ENCODE data around the gene DCDC2C.

DCDC2C gene

GRCh38 chr2:3742743-3743508 is 39.6 kb downstream of the DCDC2C start:
- FAIRE-seq (no peak), DNase-seq (ENCODE audit: low spot score) (no peak)

- FAIRE-seq = no peak
Observed at GRCh38 chr2:3743951-3744555, 40.7 kb downstream of the DCDC2C start.

GRCh38 chr2:3745920-3746319 is 42.5 kb downstream of the DCDC2C start:
- FAIRE-seq (no peak), DNase-seq (ENCODE audit: low spot score) (no peak)

More at GRCh38 chr2:3743951-3744555, 40.7 kb downstream of the DCDC2C start:
- DNase-seq (ENCODE audit: low spot score) = no peak

DNA sequence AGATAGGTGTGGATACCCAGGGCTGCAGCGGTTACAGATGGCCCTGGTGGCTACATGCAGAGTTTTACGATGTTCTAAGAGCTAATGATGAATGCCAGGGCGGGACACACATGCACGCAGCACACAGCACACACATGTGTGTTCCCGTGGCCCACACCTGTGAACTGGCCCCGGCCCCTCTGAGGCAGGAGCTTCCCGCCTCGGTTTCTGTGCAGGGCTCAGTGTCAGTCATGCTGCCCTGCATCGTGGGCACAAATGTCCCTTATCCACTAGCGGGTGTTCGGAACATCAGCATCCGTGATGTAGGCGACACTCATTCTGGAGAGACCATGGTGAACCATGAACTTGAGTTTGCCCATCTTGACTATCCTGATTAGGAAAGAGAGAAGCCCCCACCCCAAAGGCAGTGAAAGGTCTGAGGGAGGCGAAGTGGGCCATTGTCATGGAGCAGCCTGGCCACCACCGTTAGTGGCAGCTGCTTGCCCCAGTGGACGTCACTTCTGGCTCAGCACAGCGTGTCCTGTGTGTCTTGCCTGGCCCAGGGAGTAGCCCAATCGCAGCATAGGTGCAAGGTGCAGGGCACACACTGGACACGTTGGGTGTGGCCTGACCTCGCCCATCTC is 43.8 kb downstream of the DCDC2C start:
- no peak for DNase-seq (ENCODE audit: low spot score)
- FAIRE-seq = no peak

GRCh38 chr2:3747826-3748225 is 44.5 kb downstream of the DCDC2C start:
- FAIRE-seq (no peak), DNase-seq (ENCODE audit: low spot score) (no peak)

- no peak for FAIRE-seq
- no peak for DNase-seq (ENCODE audit: low spot score)
Observed at GRCh38 chr2:3749201-3749600, 45.8 kb downstream of the DCDC2C start.

GRCh38 chr2:3751251-3751650 is 47.9 kb downstream of the DCDC2C start:
- no peak for FAIRE-seq

GRCh38 chr2:3751806-3752205 is 48.4 kb downstream of the DCDC2C start:
- no peak for FAIRE-seq
- no peak for DNase-seq (ENCODE audit: low spot score)

More at GRCh38 chr2:3751251-3751650, 47.9 kb downstream of the DCDC2C start:
- no peak for DNase-seq (ENCODE audit: low spot score)

GRCh38 chr2:3752376-3752775 is 49.0 kb downstream of the DCDC2C start:
- DNase-seq (ENCODE audit: low spot score) (no peak), FAIRE-seq (no peak)

GRCh38 chr2:3753561-3753960 is 50.2 kb downstream of the DCDC2C start:
- DNase-seq (ENCODE audit: low spot score) (no peak), FAIRE-seq (no peak)

- DNase-seq (ENCODE audit: low spot score) (no peak), FAIRE-seq (no peak)
Observed at GRCh38 chr2:3754280-3754679, 50.9 kb downstream of the DCDC2C start.

- FAIRE-seq (no peak), DNase-seq (ENCODE audit: low spot score) (no peak)
Observed at GRCh38 chr2:3754795-3755194, 51.4 kb downstream of the DCDC2C start.

DNA sequence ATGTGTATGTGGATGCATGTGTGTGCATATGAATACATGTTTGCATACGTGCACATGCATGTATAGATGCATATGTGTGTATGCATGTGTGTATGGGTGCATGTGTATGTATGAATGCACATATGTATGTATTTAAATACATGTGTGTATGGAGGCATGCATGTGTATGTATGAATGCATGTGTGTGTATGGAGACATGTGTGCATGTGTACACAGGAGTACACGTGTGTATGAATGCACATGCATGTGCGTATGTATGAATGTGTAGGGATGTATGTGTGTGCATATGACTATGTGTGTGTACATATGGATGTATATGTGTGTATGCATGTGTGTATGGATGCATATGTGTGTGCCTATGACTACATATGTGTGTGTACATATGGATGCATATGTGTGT is 51.9 kb downstream of the DCDC2C start:
- FAIRE-seq = peak; percentile 98

GRCh38 chr2:3756306-3756705 is 52.9 kb downstream of the DCDC2C start:
- FAIRE-seq = no peak
- no peak for DNase-seq (ENCODE audit: low spot score)

More for the DNA sequence above, 51.9 kb downstream of the DCDC2C start:
- no peak for DNase-seq (ENCODE audit: low spot score)

- peak; percentile 24 for DNase-seq (ENCODE audit: low spot score)
- no peak for FAIRE-seq
Observed at GRCh38 chr2:3758906-3759305, 55.5 kb downstream of the DCDC2C start.

- DNase-seq (ENCODE audit: low spot score) = peak; percentile 45
- FAIRE-seq = no peak
Observed at GRCh38 chr2:3759331-3759730, 56.0 kb downstream of the DCDC2C start.

- DNase-seq (ENCODE audit: low spot score) (no peak), FAIRE-seq (no peak)
Observed at GRCh38 chr2:3759761-3760160, 56.4 kb downstream of the DCDC2C start.

GRCh38 chr2:3761272-3761671 is 57.9 kb downstream of the DCDC2C start:
- DNase-seq (ENCODE audit: low spot score) (no peak), FAIRE-seq (no peak)

DNA sequence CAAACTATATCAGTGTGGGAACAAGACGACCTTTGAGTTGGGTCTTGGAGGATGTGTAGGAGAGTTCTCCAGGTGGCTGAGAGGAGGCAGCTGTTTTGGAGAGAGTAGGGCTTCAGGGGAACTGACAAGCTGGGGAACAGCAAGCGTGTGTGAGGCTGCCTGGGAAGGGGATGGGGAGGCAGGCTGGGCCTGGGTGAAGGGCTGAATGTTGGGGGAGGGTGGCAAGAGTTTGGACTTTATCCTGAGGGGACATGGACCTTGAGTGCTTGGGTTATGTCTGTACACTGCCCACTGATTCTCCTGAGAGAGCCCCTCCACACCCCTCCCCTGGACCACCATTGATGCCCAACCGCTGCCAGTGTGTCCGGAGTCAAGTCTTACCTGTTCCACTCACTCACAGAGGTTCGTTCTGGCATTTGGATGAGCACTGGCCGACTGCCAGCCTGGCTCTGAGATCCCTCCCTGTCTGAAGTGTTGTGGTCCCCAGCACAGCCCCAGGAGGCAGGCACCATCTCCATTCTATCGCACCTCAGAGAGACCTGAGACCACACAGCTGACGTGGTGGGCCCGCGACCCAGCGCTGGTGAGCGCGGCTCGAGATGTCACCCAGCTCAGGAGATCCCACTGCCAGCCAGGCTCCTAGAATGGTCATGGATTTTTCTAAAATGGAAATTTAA is 59.5 kb downstream of the DCDC2C start:
- FAIRE-seq = no peak
- DNase-seq (ENCODE audit: low spot score) = no peak

- no peak for FAIRE-seq
- DNase-seq (ENCODE audit: low spot score) = no peak
Observed at GRCh38 chr2:3766824-3767223, 63.4 kb downstream of the DCDC2C start.

DNA sequence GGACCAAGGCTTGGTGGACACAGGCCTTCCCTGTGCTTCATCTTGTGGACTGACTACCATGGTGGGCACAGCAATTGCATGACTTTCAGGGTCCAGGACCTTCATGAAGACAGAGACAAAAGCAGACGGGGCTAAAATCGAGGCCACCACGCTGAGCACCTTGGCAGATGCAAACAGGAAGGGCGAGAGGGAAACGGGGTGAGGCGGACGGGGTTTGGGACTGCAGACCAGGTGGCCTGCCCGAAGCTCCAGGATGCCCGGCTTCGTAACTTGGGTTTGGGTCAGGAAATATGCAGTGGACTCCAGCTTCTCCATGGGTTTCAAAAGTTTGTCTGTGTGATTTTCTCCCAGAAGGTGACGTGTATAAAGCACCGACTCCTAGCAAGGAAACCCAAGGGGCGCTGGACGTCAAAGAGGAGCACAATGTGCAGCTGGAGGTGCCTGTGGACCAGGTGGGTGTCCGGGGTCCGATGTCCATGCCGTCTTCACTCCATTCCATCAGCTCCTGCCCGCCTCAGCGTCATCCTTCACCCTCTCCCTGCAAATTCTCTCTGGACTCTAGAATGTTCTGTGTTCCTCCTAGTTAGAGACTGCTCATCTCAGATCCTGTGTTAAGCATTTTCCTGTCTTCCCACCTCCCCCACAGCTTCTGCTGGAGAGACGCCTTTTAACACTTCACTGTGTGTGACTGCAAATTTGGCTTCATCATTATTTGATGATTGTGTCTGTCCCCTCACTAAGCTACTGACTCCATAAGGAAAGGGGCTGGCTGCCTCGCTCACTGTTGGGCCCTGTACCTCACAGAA is 65.8 kb downstream of the DCDC2C start:
- DNase-seq (ENCODE audit: low spot score) (no peak), FAIRE-seq (no peak)

Measured in urothelium cell line (cell line).